ENCODE data around the gene THBS1. TPM values are rescaled to one million over a fixed set of nuclear protein-coding genes. Genes with fewer than 3 reads are reported as not detected.
A peak's percentile ranks its signal among the peaks of the same experiment; 100 is the strongest.

Gene THBS1
- total RNA-seq, 1 donor from 2014 or later = 37.5 TPM

DNA sequence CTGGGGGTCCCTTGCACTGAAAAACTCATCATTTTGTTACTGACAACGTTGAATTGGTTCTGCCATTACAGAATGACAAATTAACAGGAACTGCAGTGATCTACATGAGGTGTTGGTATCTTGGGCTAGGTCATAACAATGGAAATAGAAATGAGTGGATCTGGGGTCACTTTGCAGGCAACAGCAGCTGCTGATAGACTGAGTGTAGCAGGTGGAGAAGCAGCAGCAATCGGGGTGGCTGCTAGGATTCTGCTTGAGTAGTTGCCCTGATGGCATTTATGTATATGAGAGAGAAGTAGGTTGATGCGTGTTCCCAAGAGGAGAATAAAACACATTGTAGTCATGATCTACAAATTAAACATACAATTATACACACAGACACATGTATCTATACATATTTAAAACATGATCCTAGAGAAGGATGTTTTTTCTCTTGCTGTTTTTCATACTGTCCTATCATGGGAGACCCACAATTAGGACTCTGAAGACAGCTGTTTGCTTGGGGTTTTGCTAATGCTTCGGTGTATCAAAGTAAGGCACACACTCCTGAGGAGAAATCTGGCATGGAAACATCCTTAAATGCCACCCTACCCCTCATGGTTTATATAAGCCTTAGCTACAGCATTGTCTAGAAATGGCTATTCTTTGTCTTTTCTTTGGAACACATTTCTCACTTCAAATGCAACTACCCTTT lies 15.8 kb upstream of the THBS1 start:
- DNase-seq (no peak), ATAC-seq (ENCODE audit: poor library complexity) (no peak)
- intact Hi-C loops (cut with DNase I) = no loop called here

DNA sequence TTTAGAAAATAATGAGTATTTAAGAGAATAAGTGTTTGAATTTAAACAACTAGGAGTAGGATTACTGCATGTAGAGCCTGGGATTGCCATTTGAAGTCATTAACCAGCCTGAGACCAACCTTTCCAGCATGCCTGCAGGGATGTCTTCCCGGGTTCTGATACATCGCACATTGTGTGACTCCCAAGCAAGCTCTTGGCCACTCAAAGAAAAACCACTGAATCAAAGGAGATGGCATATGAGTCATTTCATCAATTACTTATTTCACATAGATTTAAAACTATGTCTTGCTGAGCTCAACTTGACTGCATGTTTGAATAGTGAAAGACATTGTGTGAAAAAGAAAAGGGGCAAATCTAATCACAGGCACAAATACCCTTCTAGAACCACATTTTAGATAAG lies 15.0 kb upstream of the THBS1 start:
- DNase-seq = no peak
- intact Hi-C loops (cut with DNase I) = no loop called here
- ATAC-seq (ENCODE audit: poor library complexity) = no peak

DNA sequence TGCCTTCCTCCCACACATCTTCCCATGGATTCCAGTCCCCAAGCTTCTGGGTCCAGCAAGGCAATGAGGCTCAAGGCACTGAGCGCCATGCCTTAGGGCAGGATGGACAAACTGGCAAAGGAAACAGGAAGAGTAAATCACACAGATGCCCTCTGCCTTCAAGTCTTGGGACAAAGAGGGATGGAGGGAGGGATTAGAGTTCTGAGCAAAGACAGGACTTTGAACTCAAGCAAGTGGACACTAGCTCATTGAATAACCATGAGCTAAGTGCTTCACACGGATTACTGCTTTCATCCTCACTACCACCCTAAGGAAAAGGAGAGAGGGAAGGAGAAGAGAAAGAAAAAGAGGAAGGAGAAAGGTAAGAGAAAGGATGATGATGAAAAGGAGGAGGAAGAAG lies 7.6 kb upstream of the THBS1 start:
- no peak for DNase-seq
- intact Hi-C loops (cut with DNase I) = no loop called here
- ATAC-seq (ENCODE audit: poor library complexity) = no peak

DNA sequence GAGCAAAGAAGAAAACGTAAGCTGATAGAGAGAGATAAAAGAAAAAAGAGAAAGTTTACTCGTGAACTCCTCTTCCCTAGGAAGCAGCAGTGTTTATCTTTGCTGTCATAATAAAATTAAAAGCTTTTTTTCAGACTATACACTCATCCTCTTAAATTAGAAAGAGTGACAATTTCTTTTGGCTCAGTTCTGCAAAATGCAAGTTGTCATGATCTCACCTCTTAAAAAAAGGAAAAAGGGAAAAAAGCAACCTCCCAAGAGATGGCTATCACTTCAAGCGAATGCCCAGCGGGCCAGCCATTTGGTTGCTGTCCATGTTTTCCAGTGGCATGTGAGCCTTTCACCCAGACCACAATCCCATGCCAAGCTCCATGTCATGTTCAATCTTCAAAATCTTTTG lies 7.0 kb upstream of the THBS1 start:
- DNase-seq = no peak
- no peak for ATAC-seq (ENCODE audit: poor library complexity)

DNA sequence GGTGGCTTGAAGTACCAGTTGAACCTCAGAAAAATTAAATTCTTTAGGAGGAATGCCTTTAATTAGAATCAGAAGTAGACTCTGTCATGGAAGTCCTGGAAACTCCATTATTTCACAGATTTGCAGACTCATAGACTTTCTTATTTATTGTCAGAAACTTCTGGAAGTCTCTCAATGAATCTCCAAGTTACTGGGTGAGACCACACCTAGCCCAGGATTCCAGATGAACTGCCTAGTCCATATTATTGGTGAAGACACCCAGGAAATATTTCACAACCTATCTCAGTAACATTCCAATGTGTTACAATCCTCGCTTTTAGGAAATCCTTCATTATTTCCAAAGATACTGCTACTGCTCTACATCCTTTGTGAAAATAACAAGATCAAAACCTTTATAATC lies 6.5 kb upstream of the THBS1 start:
- intact Hi-C loops (cut with DNase I) = no loop called here
- ATAC-seq (ENCODE audit: poor library complexity) = no peak
- no peak for DNase-seq

More for the DNA sequence above, 7.0 kb upstream of the THBS1 start:
- intact Hi-C loops (cut with DNase I) = no loop called here

DNA sequence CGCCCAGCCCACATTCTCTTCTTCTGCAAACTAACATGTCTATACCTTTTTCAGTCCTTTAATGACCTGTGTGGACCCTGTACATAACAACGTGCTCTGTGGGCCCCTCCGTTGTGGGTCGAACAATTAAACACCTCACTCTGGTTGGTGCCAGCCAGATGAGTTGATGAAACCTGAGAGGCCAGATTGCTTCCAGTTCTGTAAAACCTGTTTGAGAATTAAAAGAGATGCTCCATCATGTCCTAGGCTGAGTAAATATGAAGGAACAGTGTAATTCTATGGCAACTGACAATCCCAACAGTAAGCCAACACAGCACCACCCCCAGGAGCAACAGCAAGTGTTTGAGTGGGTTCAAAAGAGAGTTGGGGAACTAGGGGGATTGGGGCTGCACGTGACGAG lies 5.7 kb upstream of the THBS1 start:
- DNase-seq (no peak), ATAC-seq (ENCODE audit: poor library complexity) (no peak)
- intact Hi-C loops (cut with DNase I) = no loop called here

DNA sequence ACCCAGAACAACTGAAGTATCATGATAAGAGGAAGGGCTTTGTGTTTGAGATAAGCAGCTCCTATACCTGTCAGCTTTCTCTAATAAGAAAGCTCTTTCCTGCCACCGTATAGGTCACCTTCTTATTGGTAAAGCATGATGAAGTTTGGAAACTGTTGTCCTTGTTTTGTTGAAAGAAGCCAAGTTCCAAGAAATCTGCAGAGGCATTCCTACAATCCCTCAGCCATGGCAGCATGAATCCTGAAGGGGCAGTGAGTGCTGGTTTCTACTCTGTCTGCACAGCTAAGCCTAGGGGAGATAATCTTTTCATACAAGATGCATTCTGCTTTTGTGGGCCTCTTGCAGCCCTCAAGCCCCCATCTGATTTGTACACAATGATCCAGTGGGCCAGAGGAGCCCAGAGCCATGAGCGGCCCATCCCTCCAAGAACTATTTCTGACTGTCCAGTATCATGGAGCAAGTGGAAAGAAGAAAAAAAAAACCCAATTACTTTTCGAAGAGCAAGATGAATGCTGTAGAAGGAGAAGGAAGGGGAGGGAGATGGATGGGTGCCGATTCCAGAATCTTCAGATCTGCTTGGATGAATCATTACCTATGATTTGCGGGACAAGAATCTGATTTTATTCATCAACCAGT lies 1.9 kb upstream of the THBS1 start:
- intact Hi-C loops (cut with DNase I) = loop anchor here (2.0 kb wide), 1 partner anchor 150 kb away; no protein-coding TSS in a partner anchor
- ATAC-seq (ENCODE audit: poor library complexity) = no peak
- no peak for DNase-seq

DNA sequence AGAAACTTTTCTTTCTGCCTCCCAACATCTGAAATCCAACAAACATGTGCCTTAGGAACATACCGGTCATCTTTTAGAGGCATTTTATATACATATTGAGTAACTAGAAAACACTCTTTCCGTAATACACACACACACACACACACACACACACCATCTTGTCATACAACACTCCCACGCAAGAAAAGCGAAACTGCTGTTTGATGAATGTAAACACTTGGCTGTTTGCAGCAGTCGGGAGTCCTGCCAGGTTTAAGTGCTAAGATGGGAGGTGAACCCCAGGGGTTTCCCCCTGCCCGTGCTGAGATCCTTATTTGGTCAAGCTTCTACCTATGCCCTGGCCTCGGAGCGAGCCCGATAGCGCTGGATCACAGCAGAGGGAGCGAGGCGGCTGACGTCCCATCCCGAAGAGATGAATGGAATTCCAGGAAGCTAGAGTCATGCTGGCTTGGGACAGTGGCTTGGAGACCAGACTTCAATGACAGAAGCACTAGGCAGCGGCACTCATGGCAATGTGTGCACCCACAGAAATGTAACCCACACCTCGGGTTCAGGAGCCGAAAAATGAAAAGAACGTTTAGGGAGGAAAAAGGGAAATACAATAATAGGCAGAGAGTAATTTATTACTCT lies 1.3 kb upstream of the THBS1 start:
- peak; percentile 79 for DNase-seq
- peak; percentile 72 for ATAC-seq (ENCODE audit: poor library complexity)
- intact Hi-C loops (cut with DNase I) = loop anchor here (2.0 to 10.0 kb wide), 6 partner anchors 151 to 765 kb away; no protein-coding TSS in a partner anchor

DNA sequence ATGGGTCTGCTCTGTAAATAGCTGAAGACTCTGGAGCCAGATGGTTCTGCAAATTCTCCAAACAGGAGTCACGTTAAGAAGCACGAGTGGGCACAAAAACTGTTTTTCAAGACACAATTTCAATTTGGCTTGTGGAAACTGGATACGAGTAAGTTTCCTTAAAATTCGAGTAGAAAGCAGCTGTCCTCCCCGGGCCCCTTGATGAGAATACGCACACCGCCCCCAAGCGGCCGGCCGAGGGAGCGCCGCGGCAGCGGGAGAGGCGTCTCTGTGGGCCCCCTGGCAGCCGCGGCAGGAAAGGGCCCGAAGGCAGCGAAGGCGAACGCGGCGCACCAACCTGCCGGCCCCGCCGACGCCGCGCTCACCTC lies 778 bp upstream of the THBS1 start:
- intact Hi-C loops (cut with DNase I) = loop anchor here (2.0 to 10.0 kb wide), 5 partner anchors 175 to 765 kb away; no protein-coding TSS in a partner anchor
- DNase-seq = peak; percentile 97
- peak; percentile 94 for ATAC-seq (ENCODE audit: poor library complexity)

DNA sequence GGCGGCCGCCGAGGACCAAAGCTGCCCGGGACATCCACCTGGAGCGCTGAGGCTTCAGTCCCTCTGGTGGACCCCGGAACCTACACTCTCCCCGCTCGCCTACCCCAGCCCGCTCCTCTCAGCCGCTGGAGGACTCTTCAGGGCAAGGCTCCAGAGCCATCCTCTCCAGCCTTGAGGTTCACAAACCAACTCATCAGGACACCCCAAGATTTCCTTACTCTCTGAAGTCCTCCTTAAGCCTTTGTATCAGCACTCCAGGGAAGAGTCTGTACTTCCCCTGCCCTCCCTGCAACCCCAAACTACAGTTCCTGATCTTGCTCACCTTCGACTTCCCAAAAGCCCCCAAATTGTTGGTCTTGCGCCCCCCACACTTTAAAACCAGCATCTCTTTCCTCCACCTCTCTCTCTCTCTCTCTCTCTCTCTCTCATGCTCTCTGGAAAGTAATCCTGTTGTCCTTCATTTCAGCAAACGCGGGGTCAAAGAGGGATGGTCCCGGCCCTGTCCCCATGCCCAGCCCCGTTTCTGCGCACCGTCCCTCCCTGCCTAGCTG lies 438 bp downstream of the THBS1 start:
- intact Hi-C loops (cut with DNase I) = loop anchor here (2.0 to 10.0 kb wide), 5 partner anchors 173 to 767 kb away; no protein-coding TSS in a partner anchor
- ATAC-seq (ENCODE audit: poor library complexity) (no peak), DNase-seq (no peak)

DNA sequence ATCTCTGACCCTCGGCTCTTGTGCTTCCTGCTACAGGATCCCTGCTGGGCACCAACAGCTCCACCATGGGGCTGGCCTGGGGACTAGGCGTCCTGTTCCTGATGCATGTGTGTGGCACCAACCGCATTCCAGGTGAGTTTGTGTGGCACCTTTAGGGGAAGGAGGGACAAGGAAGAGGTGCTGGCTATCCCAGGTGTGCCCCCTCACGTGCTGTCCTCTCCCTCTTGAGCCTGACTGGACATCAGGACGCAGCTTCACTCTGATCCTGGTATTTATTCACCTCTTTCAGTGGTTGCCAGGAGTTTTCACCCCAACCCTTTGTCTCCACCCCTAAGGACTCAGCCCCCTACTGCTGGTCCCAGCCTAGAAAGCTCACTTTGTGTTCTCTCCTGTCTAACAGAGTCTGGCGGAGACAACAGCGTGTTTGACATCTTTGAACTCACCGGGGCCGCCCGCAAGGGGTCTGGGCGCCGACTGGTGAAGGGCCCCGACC lies 960 bp downstream of the THBS1 start:
- DNase-seq (peak; percentile 68), ATAC-seq (ENCODE audit: poor library complexity) (peak; percentile 65)
- intact Hi-C loops (cut with DNase I) = loop anchor here (2.0 to 10.0 kb wide), 5 partner anchors 173 to 767 kb away; no protein-coding TSS in a partner anchor

DNA sequence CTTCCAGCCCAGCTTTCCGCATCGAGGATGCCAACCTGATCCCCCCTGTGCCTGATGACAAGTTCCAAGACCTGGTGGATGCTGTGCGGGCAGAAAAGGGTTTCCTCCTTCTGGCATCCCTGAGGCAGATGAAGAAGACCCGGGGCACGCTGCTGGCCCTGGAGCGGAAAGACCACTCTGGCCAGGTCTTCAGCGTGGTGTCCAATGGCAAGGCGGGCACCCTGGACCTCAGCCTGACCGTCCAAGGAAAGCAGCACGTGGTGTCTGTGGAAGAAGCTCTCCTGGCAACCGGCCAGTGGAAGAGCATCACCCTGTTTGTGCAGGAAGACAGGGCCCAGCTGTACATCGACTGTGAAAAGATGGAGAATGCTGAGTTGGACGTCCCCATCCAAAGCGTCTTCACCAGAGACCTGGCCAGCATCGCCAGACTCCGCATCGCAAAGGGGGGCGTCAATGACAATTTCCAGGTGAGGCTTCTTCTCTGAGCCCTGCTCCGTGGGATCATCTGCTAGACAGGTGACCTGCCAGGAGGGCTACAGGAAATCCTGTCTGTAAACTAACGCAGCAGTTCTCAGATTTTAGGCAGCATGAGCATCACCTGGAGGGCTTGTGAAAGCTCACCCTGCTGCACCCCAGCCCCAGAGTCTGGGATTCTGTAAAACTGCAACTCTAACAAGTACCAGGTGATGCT lies 1.6 kb downstream of the THBS1 start:
- peak; percentile 56 for DNase-seq
- ATAC-seq (ENCODE audit: poor library complexity) = no peak
- intact Hi-C loops (cut with DNase I) = loop anchor here (5.0 to 10.0 kb wide), 4 partner anchors 172 to 768 kb away; no protein-coding TSS in a partner anchor

DNA sequence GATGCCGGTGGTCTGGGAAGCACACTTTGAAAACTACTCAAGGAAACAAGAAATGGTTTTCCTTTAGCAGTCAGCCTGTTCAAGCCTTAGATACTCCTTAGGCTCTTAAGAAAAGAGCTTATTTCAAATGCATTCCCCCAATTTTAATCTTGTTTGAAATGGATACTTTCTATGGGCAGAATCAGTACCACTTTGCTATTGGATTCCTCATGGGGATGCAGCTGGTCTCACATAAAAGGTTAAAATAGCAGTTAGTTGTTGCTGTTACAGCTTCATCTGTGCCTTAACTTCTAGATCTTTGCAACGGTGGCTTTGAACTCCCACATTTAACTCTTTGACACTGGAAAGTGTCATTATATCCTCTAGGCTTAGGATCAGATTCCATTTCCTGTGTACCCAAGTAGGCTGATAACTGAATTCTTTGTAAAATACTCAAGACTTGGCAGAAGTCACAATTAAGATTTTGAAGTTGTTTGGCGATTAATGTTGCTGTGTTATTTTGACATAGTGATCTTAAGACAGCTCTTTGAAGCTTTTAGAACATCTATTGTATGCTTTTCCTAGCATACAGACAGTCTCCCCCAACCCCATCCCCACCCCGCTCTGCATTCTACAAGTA lies 2.2 kb downstream of the THBS1 start:
- DNase-seq = no peak
- no peak for ATAC-seq (ENCODE audit: poor library complexity)
- intact Hi-C loops (cut with DNase I) = loop anchor here (5.0 to 10.0 kb wide), 4 partner anchors 172 to 768 kb away; no protein-coding TSS in a partner anchor

DNA sequence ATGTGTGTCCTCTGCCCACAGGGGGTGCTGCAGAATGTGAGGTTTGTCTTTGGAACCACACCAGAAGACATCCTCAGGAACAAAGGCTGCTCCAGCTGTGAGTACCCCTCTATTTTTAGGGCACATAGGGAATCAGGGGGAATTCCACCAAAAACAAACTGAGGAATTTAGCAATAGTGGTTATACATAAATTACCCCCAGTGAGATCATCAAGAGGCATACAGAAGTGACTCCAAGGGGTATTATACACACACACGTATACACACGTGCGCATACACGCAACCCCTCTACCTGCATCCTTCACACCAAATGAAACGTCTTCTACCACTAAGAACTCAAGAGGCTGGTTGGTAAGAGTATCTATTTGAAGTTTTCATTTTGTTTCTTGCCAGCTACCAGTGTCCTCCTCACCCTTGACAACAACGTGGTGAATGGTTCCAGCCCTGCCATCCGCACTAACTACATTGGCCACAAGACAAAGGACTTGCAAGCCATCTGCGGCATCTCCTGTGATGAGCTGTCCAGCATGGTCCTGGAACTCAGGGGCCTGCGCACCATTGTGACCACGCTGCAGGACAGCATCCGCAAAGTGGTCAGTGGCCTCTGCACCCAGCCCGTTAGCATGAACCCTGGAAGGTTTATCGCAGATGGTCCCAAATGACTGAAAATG lies 2.9 kb downstream of the THBS1 start:
- ATAC-seq (ENCODE audit: poor library complexity) (no peak), DNase-seq (no peak)
- intact Hi-C loops (cut with DNase I) = loop anchor here (5.0 to 10.0 kb wide), 4 partner anchors 171 to 769 kb away; no protein-coding TSS in a partner anchor

DNA sequence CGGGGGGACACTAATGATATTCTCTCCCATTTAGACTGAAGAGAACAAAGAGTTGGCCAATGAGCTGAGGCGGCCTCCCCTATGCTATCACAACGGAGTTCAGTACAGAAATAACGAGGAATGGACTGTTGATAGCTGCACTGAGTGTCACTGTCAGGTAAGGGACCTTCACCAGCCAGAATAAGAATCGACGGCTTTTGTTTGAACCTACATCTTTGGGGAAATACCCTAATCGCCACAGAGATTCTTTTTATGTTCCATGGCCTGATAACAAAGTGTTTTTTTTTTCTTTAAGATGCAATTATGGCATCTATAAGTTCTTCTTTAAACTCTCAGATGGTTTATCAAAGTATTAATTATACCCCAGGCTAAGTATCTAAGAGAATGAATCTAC lies 3.4 kb downstream of the THBS1 start:
- no peak for ATAC-seq (ENCODE audit: poor library complexity)
- intact Hi-C loops (cut with DNase I) = loop anchor here (5.0 to 10.0 kb wide), 4 partner anchors 171 to 769 kb away; no protein-coding TSS in a partner anchor
- no peak for DNase-seq

DNA sequence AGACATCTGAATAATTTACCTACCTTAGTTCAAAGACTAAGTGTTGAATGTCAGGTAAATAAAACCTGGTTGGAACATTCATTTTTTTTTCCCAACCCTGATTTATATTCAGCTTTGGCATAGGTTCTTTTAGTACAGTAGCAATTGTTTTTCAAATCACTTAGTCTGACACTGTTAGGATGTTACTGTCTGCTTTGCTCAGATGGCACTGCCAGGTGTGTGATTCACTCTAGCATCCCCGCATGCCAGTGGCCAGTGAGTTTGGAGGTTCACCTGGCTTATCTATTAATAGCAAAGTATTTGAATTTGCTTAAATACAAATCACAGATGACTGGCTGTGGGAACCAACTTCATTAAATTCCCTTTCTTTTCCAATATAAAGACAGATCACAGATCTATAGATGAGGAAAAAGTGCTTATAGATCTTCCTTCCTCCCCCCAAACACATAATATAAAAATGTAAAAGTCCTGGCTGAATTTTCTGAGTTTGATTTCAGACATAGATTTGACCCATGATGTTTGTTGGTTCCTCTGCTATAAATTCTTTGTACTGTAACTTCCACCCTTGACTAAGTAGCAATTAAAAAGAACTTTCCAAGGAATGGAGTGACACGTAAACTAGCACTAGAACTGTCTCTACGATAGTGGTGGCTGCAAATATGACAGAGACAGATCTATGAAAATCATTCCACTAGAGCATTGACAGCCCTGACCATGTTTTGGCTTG lies 3.9 kb downstream of the THBS1 start:
- ATAC-seq (ENCODE audit: poor library complexity) (no peak), DNase-seq (no peak)
- intact Hi-C loops (cut with DNase I) = loop anchor here (5.0 to 10.0 kb wide), 4 partner anchors 170 to 770 kb away; no protein-coding TSS in a partner anchor

DNA sequence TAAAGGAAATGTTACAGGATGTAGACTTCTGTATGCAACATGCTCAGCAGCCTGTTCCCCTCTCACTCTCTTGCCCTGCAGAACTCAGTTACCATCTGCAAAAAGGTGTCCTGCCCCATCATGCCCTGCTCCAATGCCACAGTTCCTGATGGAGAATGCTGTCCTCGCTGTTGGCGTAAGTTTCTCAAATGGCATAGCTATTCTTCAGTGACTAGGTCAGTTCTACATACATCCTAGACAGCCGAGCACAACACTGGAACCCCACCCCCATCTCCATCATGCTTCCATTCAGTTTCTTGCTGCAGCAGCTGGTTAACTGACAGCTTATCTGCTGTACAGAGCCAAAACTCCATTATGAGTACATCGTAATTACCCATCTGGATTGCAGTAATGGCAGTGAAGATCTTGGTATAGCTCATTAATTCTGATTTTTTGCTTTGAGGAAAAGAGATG lies 4.5 kb downstream of the THBS1 start:
- ATAC-seq (ENCODE audit: poor library complexity) = no peak
- no peak for DNase-seq
- intact Hi-C loops (cut with DNase I) = loop anchor here (10.0 kb wide), 3 partner anchors 169 to 771 kb away; no protein-coding TSS in a partner anchor
